Smooth muscle cell (in vitro differentiated cells): ENCODE data around the gene PLA2G4A. TPM values are rescaled to one million over a fixed set of nuclear protein-coding genes. Genes with fewer than 3 reads are reported as not detected.
A peak's percentile ranks its signal among the peaks of the same experiment; 100 is the strongest.

Experiments
- DNase-seq: peaks from one replicate; lab custom pipeline; 2025; ENCODE audit not compliant: unreplicated experiment; lab: John Stamatoyannopoulos, UW
- H2AFZ ChIP-seq: fragments of 200-600 bp; sonication (generic); 2 replicates; pipeline ENCODE4 v1.6.0; 2016; ENCODE audit warnings: antibody characterized with exemption, low read depth, mild to moderate bottlenecking
- H3F3A ChIP-seq: fragments of 200-600 bp; sonication (generic); 2 replicates; pipeline ENCODE4 v1.6.0; 2017; ENCODE audit warnings: antibody characterized with exemption, low read depth
- H3K27ac ChIP-seq: fragments of 200-600 bp; sonication (generic); 2 replicates; pipeline ENCODE4 v1.5.1; 2016; ENCODE audit warnings: low read depth, mild to moderate bottlenecking
- H3K27me3 ChIP-seq: fragments of 200-600 bp; sonication (generic); 2 replicates; pipeline ENCODE4 v1.6.1; 2016; ENCODE audit warnings: low read depth, mild to moderate bottlenecking
- H3K36me3 ChIP-seq: fragments of 200-600 bp; sonication (generic); 2 replicates; pipeline ENCODE4 v1.5.1; 2016; ENCODE audit warnings: low read depth
- H3K4me1 ChIP-seq: fragments of 200-600 bp; sonication (generic); 2 replicates; pipeline ENCODE4 v1.5.1; 2016; ENCODE audit warnings: low read depth
- H3K4me2 ChIP-seq: fragments of 200-600 bp; sonication (generic); 2 replicates; pipeline ENCODE4 v1.6.0; 2016; ENCODE audit warnings: mild to moderate bottlenecking
- H3K4me3 ChIP-seq: fragments of 200-600 bp; sonication (generic); 2 replicates; pipeline ENCODE4 v1.5.1; 2016; ENCODE audit warnings: mild to moderate bottlenecking
- H3K79me2 ChIP-seq: fragments of 200-600 bp; sonication (generic); 2 replicates; pipeline ENCODE4 v1.6.0; 2016; ENCODE audit warnings: low read depth, mild to moderate bottlenecking
- H3K9ac ChIP-seq: fragments of 200-600 bp; sonication (generic); 2 replicates; pipeline ENCODE4 v1.6.0; 2016; ENCODE audit warnings: low read depth
- H3K9me3 ChIP-seq: fragments of 200-600 bp; sonication (generic); replicated peaks from 2 replicates; pipeline ENCODE4 v1.5.1; 2016; ENCODE audit warnings: low read depth
- H4K20me1 ChIP-seq: fragments of 200-600 bp; sonication (generic); 2 replicates; pipeline ENCODE4 v1.6.0; 2016; ENCODE audit warnings: low read depth
- CTCF ChIP-seq: fragments of 200-600 bp; sonication (generic); IDR thresholded peaks from 2 replicates; pipeline ENCODE4 v1.5.1; 2017; ENCODE audit warnings: borderline replicate concordance, mild to moderate bottlenecking, antibody characterized with exemption; ENCODE audit not compliant: insufficient read depth, poor library complexity, severe bottlenecking
- WGBS: methylation state at CpG from one replicate; pipeline ENCODE4 v1.1.7; 2016; ENCODE audit warnings: low lambda C conversion rate; 5-methylcytosine and 5-hydroxymethylcytosine counted together
- polyA plus RNA-seq: library from polyadenylated mRNA; unstranded; fragments of >200 nt; fragmentation: Nextera tagmentation; extraction: Ambion mirVana; gene quantifications from 2 replicates; pipeline ENCODE4 v1.2.1, GENCODE V29; 2016
- total RNA-seq: library from RNA; depleted of rRNA; stranded (reverse); fragments of >200 nt; gene quantifications from 2 replicates; pipeline ENCODE4 v1.2.3, GENCODE V29; 2014

Gene PLA2G4A
- total RNA-seq = 7.8 and 11.8 TPM in 2 replicates
- polyA plus RNA-seq = 3.3 and 3.9 TPM in 2 replicates

- H3K27me3 ChIP-seq = no peaks in the 10 kb centered on the region
- H3K4me1 ChIP-seq = no peaks in the 10 kb centered on the region
- H3K4me3 ChIP-seq = peak within 1 kb of the TSS; percentile 59
- no peaks in the 10 kb centered on the region for H3F3A ChIP-seq
- H3K27ac ChIP-seq = peak within 1 kb of the TSS; percentile 5
- H3K9me3 ChIP-seq = no peaks in the 10 kb centered on the region
- peak within 1 kb of the TSS; percentile 92 for H2AFZ ChIP-seq
- peak within 1 kb of the TSS; percentile 85 for H3K4me2 ChIP-seq
- peak within 1 kb of the TSS; percentile 38 for H3K9ac ChIP-seq
- no peak for DNase-seq
- H3K36me3 ChIP-seq = no peaks in the 10 kb centered on the region
- H4K20me1 ChIP-seq = no peaks in the 10 kb centered on the region
- TF ChIP-seq CTCF = no peak
- no peaks in the 10 kb centered on the region for H3K79me2 ChIP-seq
- WGBS = 24% methylated on average over 17 of the region's 17 CpGs
Observed at GRCh38 chr1:186828611-186829454, at the start of gene PLA2G4A. Gene PLA2G4A (plus strand): TSS chr1:186828949. CDS start chr1:186854355, 25,406 bp downstream.

GRCh38 chr1:186780076-186780475 is 48.7 kb upstream of the PLA2G4A start:
- Histone ChIP-seq H3K9me3 (no peaks in the 10 kb centered on the region), H2AFZ (no peak overlapping the region), H3K27me3 (no peaks in the 10 kb centered on the region), H3K9ac (no peak overlapping the region), H4K20me1 (no peaks in the 10 kb centered on the region), H3K27ac (no peak overlapping the region), H3K4me1 (no peaks in the 10 kb centered on the region), H3K4me3 (no peak overlapping the region), H3F3A (no peaks in the 10 kb centered on the region), H3K36me3 (no peaks in the 10 kb centered on the region), H3K4me2 (no peak overlapping the region), H3K79me2 (no peaks in the 10 kb centered on the region)
- DNase-seq = no peak
- no peak for TF ChIP-seq CTCF

GRCh38 chr1:186781730-186782129 is 47.0 kb upstream of the PLA2G4A start:
- Histone ChIP-seq H4K20me1 (no peaks in the 10 kb centered on the region), H3K4me1 (no peaks in the 10 kb centered on the region), H3K9ac (no peak overlapping the region), H3K79me2 (no peaks in the 10 kb centered on the region), H3K36me3 (no peaks in the 10 kb centered on the region), H3K27me3 (no peaks in the 10 kb centered on the region), H2AFZ (no peak overlapping the region), H3F3A (no peaks in the 10 kb centered on the region), H3K4me2 (no peak overlapping the region), H3K4me3 (no peak overlapping the region), H3K9me3 (no peaks in the 10 kb centered on the region), H3K27ac (no peak overlapping the region)
- DNase-seq = no peak
- TF ChIP-seq CTCF = no peak
- 79% methylated on average over 6 of the region's 6 CpGs for WGBS

- H3K4me1 ChIP-seq = no peaks in the 10 kb centered on the region
- DNase-seq = no peak
- no peaks in the 10 kb centered on the region for H3K36me3 ChIP-seq
- peak overlapping the region; percentile 33 for H2AFZ ChIP-seq
- H3K27ac ChIP-seq = no peak overlapping the region
- 82% methylated on average over 4 of the region's 4 CpGs for WGBS
- no peaks in the 10 kb centered on the region for H3F3A ChIP-seq
- H3K4me3 ChIP-seq = no peak overlapping the region
- H3K4me2 ChIP-seq = no peak overlapping the region
- no peaks in the 10 kb centered on the region for H3K9me3 ChIP-seq
- H3K79me2 ChIP-seq = no peaks in the 10 kb centered on the region
- H3K9ac ChIP-seq = no peak overlapping the region
- no peak for TF ChIP-seq CTCF
- H4K20me1 ChIP-seq = no peaks in the 10 kb centered on the region
- no peaks in the 10 kb centered on the region for H3K27me3 ChIP-seq
Observed at GRCh38 chr1:186782791-186783190, 46.0 kb upstream of the PLA2G4A start.
